GM21825 (cell line): ENCODE measurements around the gene RPF1.
A peak's percentile ranks its signal among the peaks of the same experiment; 100 is the strongest.
"Not testable (repeated sequence)": the region's sequence is repeated elsewhere in the genome, so short reads cannot be mapped to it uniquely, and the experiment has no call there.

Experiments used
- ATAC-seq: cut with Tn5 transposase; IDR thresholded peaks from one replicate; pipeline ENCODE4 v1.9.1; 2021; ENCODE audit warnings: mild to moderate bottlenecking, moderate library complexity; ENCODE audit not compliant: unreplicated experiment

The RPF1 gene

GRCh38 chr1:84489766-84490165 is 10.7 kb downstream of the RPF1 start:
- no peak for ATAC-seq

GRCh38 chr1:84492726-84493125 is 13.7 kb downstream of the RPF1 start:
- no peak for ATAC-seq

- no peak for ATAC-seq
These were observed 14.7 kb downstream of the RPF1 start for GRCh38 chr1:84493747-84494146.

- no peak for ATAC-seq
These were observed 17.4 kb downstream of the RPF1 start for GRCh38 chr1:84496498-84496897.

GRCh38 chr1:84497631-84498275 is 18.7 kb downstream of the RPF1 start:
- ATAC-seq: no peak

- ATAC-seq: no peak
These were observed 23.9 kb downstream of the RPF1 start for GRCh38 chr1:84502927-84503326.

GRCh38 chr1:84504580-84505492 is 25.8 kb downstream of the RPF1 start:
- no peak for ATAC-seq

- ATAC-seq: peak; percentile 33
These were observed 26.5 kb downstream of the RPF1 start for GRCh38 chr1:84505493-84506001.

- ATAC-seq: peak; percentile 80
These were observed 27.1 kb downstream of the RPF1 start, which contains the start of the genes GNG5 and SPATA1 for GRCh38 chr1:84506002-84506728. TSS of gene GNG5 (minus strand) at chr1:84506581. CDS start at chr1:84506091, 490 bp downstream. TSS of gene SPATA1 (plus strand) at chr1:84506386. CDS start at chr1:84516360, 9,974 bp downstream.

GRCh38 chr1:84506729-84507453 is 27.8 kb downstream of the RPF1 start:
- ATAC-seq: no peak

- ATAC-seq: not testable (repeated sequence)
These were observed 28.8 kb downstream of the RPF1 start for GRCh38 chr1:84507887-84508286.

GRCh38 chr1:84508510-84508909 is 29.4 kb downstream of the RPF1 start:
- ATAC-seq: no peak

- ATAC-seq: no peak
These were observed 30.0 kb downstream of the RPF1 start for GRCh38 chr1:84509029-84509428.

GRCh38 chr1:84510165-84510564 is 31.1 kb downstream of the RPF1 start:
- ATAC-seq: no peak

- no peak for ATAC-seq
These were observed 31.6 kb downstream of the RPF1 start for GRCh38 chr1:84510668-84511067.

GRCh38 chr1:84524590-84524989 is 45.5 kb downstream of the RPF1 start:
- no peak for ATAC-seq

GRCh38 chr1:84525779-84526178 is 46.7 kb downstream of the RPF1 start:
- no peak for ATAC-seq

GRCh38 chr1:84538599-84538998 is 59.5 kb downstream of the RPF1 start:
- peak; percentile 67 for ATAC-seq

- no peak for ATAC-seq
These were observed 60.9 kb downstream of the RPF1 start for GRCh38 chr1:84539972-84540371.

GRCh38 chr1:84540759-84541158 is 61.7 kb downstream of the RPF1 start:
- no peak for ATAC-seq
